A673 (cell line): Measurements from ENCODE around the gene ABCC5. TPM values are rescaled to one million over a fixed set of nuclear protein-coding genes. Genes with fewer than 3 reads are reported as not detected.

ENCODE experiments used
- BruUV-seq: library from RNA; stranded (reverse); fragments of 400-500 nt; replicated peaks from 2 replicates; lab custom pipeline; 2021; lab: Mats Ljungman, UMichigan
- CTCF ChIA-PET: fragments of 300-600 bp; sonication (Branson Sonifier 250); formaldehyde crosslinking; loops from one replicate; lab custom pipeline; 2022; ENCODE audit warnings: antibody characterized with exemption; lab: Charles Lee
- POLR2A ChIA-PET: fragments of 300-600 bp; sonication (Branson Sonifier 250); formaldehyde crosslinking; loops from one replicate; lab custom pipeline; 2022; ENCODE audit warnings: antibody characterized with exemption; ENCODE audit not compliant: low non-redundant PET; lab: Charles Lee
- DNase-seq: peaks from one replicate; pipeline ENCODE4 v3.0.0-alpha.2; 2015; ENCODE audit warnings: low spot score
- H3K27ac ChIP-seq: fragments of 200-600 bp; sonication (generic); 2 replicates; pipeline ENCODE4 v1.5.1; 2016; ENCODE audit warnings: mixed run types, low read depth, mild to moderate bottlenecking, mixed read lengths, antibody characterized with exemption, low read length; ENCODE audit not compliant: poor library complexity, severe bottlenecking
- H3K27me3 ChIP-seq: fragments of 200-600 bp; sonication (generic); replicated peaks from 2 replicates; pipeline ENCODE4 v1.6.1; 2017; ENCODE audit warnings: mixed run types, low read depth, mild to moderate bottlenecking, mixed read lengths, antibody characterized with exemption, low read length; ENCODE audit not compliant: insufficient read depth, poor library complexity
- H3K36me3 ChIP-seq: fragments of 200-600 bp; sonication (generic); 2 replicates; pipeline ENCODE4 v1.6.1; 2016; ENCODE audit warnings: mixed run types, mild to moderate bottlenecking, mixed read lengths, antibody characterized with exemption, low read length; ENCODE audit not compliant: insufficient read depth, poor library complexity, severe bottlenecking
- H3K4me1 ChIP-seq: fragments of 200-600 bp; sonication (generic); 2 replicates; pipeline ENCODE4 v1.6.1; 2017; ENCODE audit warnings: mixed run types, mild to moderate bottlenecking, mixed read lengths, antibody characterized with exemption, low read length; ENCODE audit not compliant: insufficient read depth, poor library complexity, severe bottlenecking
- H3K4me3 ChIP-seq: fragments of 200-600 bp; sonication (generic); 2 replicates; pipeline ENCODE4 v1.5.1; 2016; ENCODE audit warnings: low read depth, mixed run types, mild to moderate bottlenecking, mixed read lengths, low read length; ENCODE audit not compliant: poor library complexity, severe bottlenecking
- H3K9me3 ChIP-seq: fragments of 200-600 bp; sonication (generic); 2 replicates; pipeline ENCODE4 v1.6.1; 2016; ENCODE audit warnings: mixed run types, low read depth, mild to moderate bottlenecking, mixed read lengths, antibody characterized with exemption, low read length; ENCODE audit not compliant: poor library complexity, severe bottlenecking
- CTCF ChIP-seq: fragments of 300-800, 200-600 bp; sonication (generic); conservative IDR thresholded peaks from 2 replicates; pipeline ENCODE4 v1.5.1; 2017; ENCODE audit warnings: low read depth, mild to moderate bottlenecking, antibody characterized with exemption, low read length, moderate library complexity, mixed read lengths
- EZH2 ChIP-seq: fragments of 200-600 bp; sonication (generic); IDR thresholded peaks from 2 replicates; pipeline ENCODE4 v1.6.1; 2017; ENCODE audit warnings: borderline replicate concordance, low read depth, mild to moderate bottlenecking, mixed read lengths, antibody characterized with exemption, low read length; ENCODE audit not compliant: poor library complexity, severe bottlenecking
- intact Hi-C: fragments of 100-400 bp; cut with micrococcal nuclease; formaldehyde crosslinking; loops from one replicate; pipeline ENCODE4 v1.10.0; 2022; ENCODE audit not compliant: unreplicated experiment
- total RNA-seq: library from RNA; stranded (reverse); gene quantifications from 2 replicates; pipeline ENCODE4 v1.2.3, GENCODE V29; 2021

Gene ABCC5
- total RNA-seq, 1 experiment from 2014 or later = 32.0 TPM

GRCh38 chr3:183924543-183924942 is 93.1 kb downstream of the ABCC5 start:
- CTCF ChIA-PET = no interaction called here
- no peak for DNase-seq
- Histone ChIP-seq H3K4me3 (no peak overlapping the region), H3K36me3 (no peaks in the 10 kb centered on the region), H3K9me3 (no peaks in the 10 kb centered on the region), H3K27me3 (no peaks in the 10 kb centered on the region), H3K27ac (no peak overlapping the region), H3K4me1 (no peaks in the 10 kb centered on the region)
- intact Hi-C loops = no loop called here
- POLR2A ChIA-PET = no interaction called here
- no peak for TF ChIP-seq EZH2
- no peak for TF ChIP-seq CTCF
- BruUV-seq = no TSS peak

DNA sequence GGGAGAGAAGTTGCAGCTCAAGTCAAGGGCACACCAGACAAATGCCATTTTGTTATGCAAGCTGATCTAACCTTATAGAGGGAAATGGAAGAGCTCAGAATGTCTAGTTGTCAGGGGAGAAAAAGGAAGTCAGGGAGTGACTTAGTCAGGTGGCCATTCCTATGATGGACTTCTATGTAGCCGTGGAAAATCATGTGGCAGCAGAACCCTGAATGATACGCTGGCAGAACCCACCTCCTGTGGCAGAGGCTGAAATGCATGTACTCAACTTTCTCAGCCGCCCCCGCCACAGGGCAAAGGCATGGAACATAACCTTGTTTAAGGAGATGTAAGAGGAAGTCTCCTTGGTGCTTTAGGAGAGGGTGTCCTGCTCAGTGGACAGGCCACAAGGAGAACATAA is 95.3 kb downstream of the ABCC5 start:
- intact Hi-C loops = no loop called here
- no peak for DNase-seq
- BruUV-seq = no TSS peak
- Histone ChIP-seq H3K36me3 (no peaks in the 10 kb centered on the region), H3K27me3 (no peaks in the 10 kb centered on the region), H3K4me3 (no peak overlapping the region), H3K4me1 (no peaks in the 10 kb centered on the region), H3K27ac (no peak overlapping the region), H3K9me3 (no peaks in the 10 kb centered on the region)
- TF ChIP-seq CTCF = no peak
- TF ChIP-seq EZH2 = no peak
- CTCF ChIA-PET = no interaction called here
- POLR2A ChIA-PET = no interaction called here

DNA sequence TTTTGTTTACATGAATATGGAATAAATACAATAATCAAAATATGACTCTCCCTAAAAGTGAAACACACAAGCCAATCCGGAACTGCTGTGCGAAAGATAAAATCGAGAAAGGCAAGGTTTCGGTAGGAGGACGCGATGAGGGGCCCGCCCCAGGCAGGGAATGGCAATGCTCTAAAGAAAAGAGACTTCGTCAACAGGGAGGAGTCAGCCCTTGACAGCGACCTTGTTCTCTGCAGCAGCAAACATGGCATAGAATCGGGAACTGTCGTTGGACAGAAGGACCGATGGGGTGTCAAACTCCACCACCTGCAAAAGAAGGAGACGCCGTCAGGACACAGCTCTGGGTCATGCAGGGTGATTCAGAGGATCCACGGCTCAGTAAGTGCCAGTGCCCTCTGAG is 96.6 kb downstream of the ABCC5 start:
- ChIA-PET POLR2A (no interaction called here), CTCF (no interaction called here)
- Histone ChIP-seq H3K9me3 (no peaks in the 10 kb centered on the region), H3K36me3 (no peaks in the 10 kb centered on the region), H3K27me3 (no peaks in the 10 kb centered on the region), H3K27ac (no peak overlapping the region), H3K4me1 (no peaks in the 10 kb centered on the region), H3K4me3 (no peak overlapping the region)
- intact Hi-C loops = no loop called here
- no TSS peak for BruUV-seq
- TF ChIP-seq CTCF (no peak), EZH2 (no peak)
- DNase-seq = no peak
